WTC11 (cell line): ENCODE results near the gene PRRG2.

Experiments used
- ATF3 ChIP-seq: sonication (generic); formaldehyde crosslinking; conservative IDR thresholded peaks from 2 replicates; pipeline ENCODE4 v1.8.1; 2022; ENCODE audit warnings: mild to moderate bottlenecking, missing genetic modification reagents
- CREM ChIP-seq: sonication (generic); formaldehyde crosslinking; IDR thresholded peaks from 2 replicates; pipeline ENCODE4 v1.8.1; 2022; ENCODE audit warnings: mild to moderate bottlenecking, missing genetic modification reagents, moderate library complexity
- CTCF ChIP-seq: fragments of 200-600 bp; IDR thresholded peaks from 2 replicates; pipeline ENCODE4 v1.8.0; 2022; ENCODE audit warnings: antibody characterized with exemption
- ETV6 ChIP-seq: sonication (generic); formaldehyde crosslinking; IDR thresholded peaks from 2 replicates; pipeline ENCODE4 v1.8.1; 2022; ENCODE audit warnings: mild to moderate bottlenecking, missing genetic modification reagents
- FOXP1 ChIP-seq: sonication (generic); formaldehyde crosslinking; IDR thresholded peaks from 2 replicates; pipeline ENCODE4 v1.8.0; 2022; ENCODE audit warnings: missing genetic modification reagents, mild to moderate bottlenecking, moderate library complexity, borderline replicate concordance
- FOXP4 ChIP-seq: sonication (generic); formaldehyde crosslinking; IDR thresholded peaks from 2 replicates; pipeline ENCODE4 v1.8.0; 2022; ENCODE audit warnings: mild to moderate bottlenecking, missing genetic modification reagents
- GABPB1 ChIP-seq: sonication (generic); formaldehyde crosslinking; IDR thresholded peaks from 2 replicates; pipeline ENCODE4 v1.8.1; 2023; ENCODE audit warnings: mild to moderate bottlenecking, missing genetic modification reagents
- NFATC4 ChIP-seq: fragments of 250-450 bp; sonication (Bioruptor Pico); IDR thresholded peaks from 2 replicates; pipeline ENCODE4 v1.9.0; 2021; ENCODE audit warnings: mild to moderate bottlenecking
- RORB ChIP-seq: fragments of 250-450 bp; sonication (Bioruptor Pico); IDR thresholded peaks from 2 replicates; pipeline ENCODE4 v1.9.0; 2021; ENCODE audit warnings: mild to moderate bottlenecking
- SP1 ChIP-seq: sonication (generic); formaldehyde crosslinking; conservative IDR thresholded peaks from 2 replicates; pipeline ENCODE4 v1.8.1; 2022; ENCODE audit warnings: missing genetic modification reagents
- USF2 ChIP-seq: sonication (generic); formaldehyde crosslinking; IDR thresholded peaks from 2 replicates; pipeline ENCODE4 v1.8.1; 2023; ENCODE audit warnings: mild to moderate bottlenecking, missing genetic modification reagents, moderate library complexity

GRCh38 chr19:49539192-49539952 is 41.7 kb upstream of the PRRG2 start:
- TF ChIP-seq FOXP1 (CRISPR knock-in tag) (no peak), CREM (no peak), CTCF (no peak), FOXP4 (CRISPR knock-in tag) (no peak), ETV6 (no peak), SP1 (CRISPR knock-in tag) (no peak), GABPB1 (CRISPR knock-in tag) (no peak), NFATC4 (CRISPR knock-in tag) (no peak), ATF3 (no peak), RORB (CRISPR knock-in tag) (no peak), USF2 (CRISPR knock-in tag) (no peak)
